ENCODE results near the gene ETV3. TPM values are rescaled to one million over a fixed set of nuclear protein-coding genes. Genes with fewer than 3 reads are reported as not detected.

Gene ETV3
- total and polyA plus RNA-seq, 3 experiments from 2014 or later, result 10.0 to 26.4 (median 24.8) TPM

DNA sequence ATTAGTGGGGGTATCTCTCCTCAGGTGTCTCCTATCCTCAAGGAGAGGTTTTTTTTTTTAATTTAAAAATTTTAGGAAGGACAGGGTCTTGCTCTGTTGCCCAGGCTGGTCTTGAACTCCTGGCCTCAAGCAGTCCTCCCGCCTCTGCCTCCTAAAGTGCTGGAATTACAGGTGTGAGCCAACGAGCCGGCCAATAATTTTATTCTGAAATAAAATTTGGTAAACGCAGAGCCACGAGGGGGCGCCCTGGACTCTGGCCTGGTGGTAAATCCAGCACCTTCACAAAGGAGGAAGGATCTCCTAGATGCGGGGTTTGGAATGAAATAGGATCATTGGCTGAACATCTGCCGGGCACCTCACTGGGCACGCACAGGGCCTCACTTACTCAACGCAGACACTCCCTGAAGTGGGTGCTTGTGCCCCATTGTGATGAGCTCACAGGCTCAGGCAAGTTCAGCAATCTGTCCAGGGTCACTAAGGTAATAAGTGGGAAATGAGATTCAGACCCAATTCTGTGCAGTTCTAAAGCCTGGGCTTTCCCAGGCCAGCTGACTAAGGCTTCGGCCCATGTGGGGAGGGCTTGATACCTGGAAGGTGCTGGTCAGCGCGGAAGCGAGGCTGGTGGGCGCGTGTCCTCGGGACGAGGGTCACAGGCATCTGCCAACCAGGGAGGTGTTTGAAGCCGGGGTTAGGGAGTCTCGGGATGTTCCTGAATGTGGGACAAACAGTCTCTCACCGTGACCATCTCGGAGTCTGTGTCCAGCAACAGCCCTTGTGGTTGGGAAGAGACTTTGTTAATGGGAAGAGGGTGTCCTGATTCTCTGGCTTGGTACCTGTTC is 32.7 kb upstream of the ETV3 start:
- POLR2A ChIA-PET, result no interaction called here

DNA sequence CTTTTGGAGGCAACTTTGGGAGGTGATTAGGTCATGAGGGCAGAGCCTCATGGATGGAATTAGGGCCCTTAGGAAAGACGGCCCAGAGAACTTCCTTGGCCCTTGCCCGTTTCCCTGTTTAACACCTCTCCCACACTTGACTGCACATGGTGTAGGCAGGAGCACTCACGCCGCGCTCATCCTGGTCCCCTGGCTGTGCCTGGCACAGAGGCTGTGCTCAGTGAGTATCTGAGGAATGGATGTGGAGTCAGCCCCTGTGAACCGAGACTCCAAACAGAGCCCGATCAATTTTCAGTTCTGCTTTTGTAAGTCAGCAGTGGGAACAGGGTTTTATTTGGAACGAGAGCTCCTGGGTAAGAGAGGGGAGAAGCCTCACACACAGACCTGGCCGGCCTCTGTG is 29.8 kb upstream of the ETV3 start:
- Histone ChIP-seq H3K4me1 (ENCODE audit: insufficient read depth, low read length) (no peaks in the 10 kb centered on the region), H3K4me3 (ENCODE audit: low read length) (no peak overlapping the region), H3K27ac (ENCODE audit: low read depth, low read length) (no peak overlapping the region), H3K27me3 (ENCODE audit: insufficient read depth, low read length, poor library complexity, severe bottlenecking) (peaks cover 8% of the 10 kb centered on the region), H3K36me3 (ENCODE audit: insufficient read depth, low read length) (no peaks in the 10 kb centered on the region), H3K9me3 (ENCODE audit: low read length) (no peaks in the 10 kb centered on the region)
- no peak for DNase-seq
- Mint-ChIP-seq H3K9me3 (no peaks in the 10 kb centered on the region), H3K4me3 (no peak overlapping the region), H3K27ac (peak overlapping the region in 1 of 8 donors; percentile 65), H3K27me3 (peaks cover 14 to 23% of the 10 kb centered on the region in 2 donors), H3K4me1 (peaks cover 3 to 5% (median 4%) of the 10 kb centered on the region in 3 donors), H3K36me3 (no peaks in the 10 kb centered on the region)
- POLR2A ChIA-PET, result no interaction called here
- CTCF ChIA-PET, result no interaction called here

More for the DNA sequence above, 32.7 kb upstream of the ETV3 start:
- CTCF ChIA-PET, result interaction anchor here (1.2 kb wide), 1 partner anchor 8 kb away, joined by 3 read pairs; no protein-coding TSS in a partner anchor
- no peaks in the 10 kb centered on the region for H3K9me3 ChIP-seq (ENCODE audit: low read length)
- H3K36me3 ChIP-seq (ENCODE audit: insufficient read depth, low read length), result no peaks in the 10 kb centered on the region
- Mint-ChIP-seq H3K4me1 (no peaks in the 10 kb centered on the region), H3K9me3 (no peaks in the 10 kb centered on the region), H3K27ac (peak overlapping the region in 1 of 8 donors; percentile 26), H3K36me3 (no peaks in the 10 kb centered on the region), H3K27me3 (peaks cover 13 to 20% of the 10 kb centered on the region in 2 donors), H3K4me3 (no peak overlapping the region)
- no peak overlapping the region for H3K4me3 ChIP-seq (ENCODE audit: low read length)
- no peaks in the 10 kb centered on the region for H3K27me3 ChIP-seq (ENCODE audit: insufficient read depth, low read length, poor library complexity, severe bottlenecking)
- no peak overlapping the region for H3K27ac ChIP-seq (ENCODE audit: low read depth, low read length)
- DNase-seq, result peak in 3 of 5 donors; percentile 10 to 17 (median 12)
- H3K4me1 ChIP-seq (ENCODE audit: insufficient read depth, low read length), result no peaks in the 10 kb centered on the region

GRCh38 chr1:157167437-157167836 is 29.2 kb upstream of the ETV3 start:
- CTCF ChIA-PET, result no interaction called here
- H3K36me3 ChIP-seq (ENCODE audit: insufficient read depth, low read length), result no peaks in the 10 kb centered on the region
- H3K27ac Mint-ChIP-seq, result no peak overlapping the region
- no peak for DNase-seq
- no peak overlapping the region for H3K4me3 Mint-ChIP-seq
- H3K9me3 Mint-ChIP-seq, result no peaks in the 10 kb centered on the region
- H3K27me3 ChIP-seq (ENCODE audit: insufficient read depth, low read length, poor library complexity, severe bottlenecking), result peaks cover 8% of the 10 kb centered on the region
- no peaks in the 10 kb centered on the region for H3K36me3 Mint-ChIP-seq
- no peaks in the 10 kb centered on the region for H3K4me1 ChIP-seq (ENCODE audit: insufficient read depth, low read length)
- no peaks in the 10 kb centered on the region for H3K9me3 ChIP-seq (ENCODE audit: low read length)
- no peak overlapping the region for H3K4me3 ChIP-seq (ENCODE audit: low read length)
- peaks cover 14 to 23% of the 10 kb centered on the region in 2 donors for H3K27me3 Mint-ChIP-seq
- POLR2A ChIA-PET, result no interaction called here
- H3K27ac ChIP-seq (ENCODE audit: low read depth, low read length), result no peak overlapping the region
- peaks cover 3 to 5% (median 4%) of the 10 kb centered on the region in 3 donors for H3K4me1 Mint-ChIP-seq

GRCh38 chr1:157166590-157166989 is 28.4 kb upstream of the ETV3 start:
- Histone ChIP-seq H3K4me1 (ENCODE audit: insufficient read depth, low read length) (no peaks in the 10 kb centered on the region), H3K27ac (ENCODE audit: low read depth, low read length) (no peak overlapping the region), H3K4me3 (ENCODE audit: low read length) (no peak overlapping the region), H3K27me3 (ENCODE audit: insufficient read depth, low read length, poor library complexity, severe bottlenecking) (peaks cover 8% of the 10 kb centered on the region), H3K9me3 (ENCODE audit: low read length) (no peaks in the 10 kb centered on the region), H3K36me3 (ENCODE audit: insufficient read depth, low read length) (no peaks in the 10 kb centered on the region)
- no peak overlapping the region for H3K27ac Mint-ChIP-seq
- no peak for DNase-seq
- H3K4me3 Mint-ChIP-seq, result no peak overlapping the region
- peaks cover 13 to 21% of the 10 kb centered on the region in 2 donors for H3K27me3 Mint-ChIP-seq
- no peaks in the 10 kb centered on the region for H3K9me3 Mint-ChIP-seq
- no peaks in the 10 kb centered on the region for H3K36me3 Mint-ChIP-seq
- H3K4me1 Mint-ChIP-seq, result peaks cover 3 to 5% (median 4%) of the 10 kb centered on the region in 3 donors
- CTCF ChIA-PET, result no interaction called here
- POLR2A ChIA-PET, result no interaction called here

- no peaks in the 10 kb centered on the region for H3K9me3 Mint-ChIP-seq
- peaks cover 3 to 5% (median 4%) of the 10 kb centered on the region in 3 donors for H3K4me1 Mint-ChIP-seq
- Histone ChIP-seq H3K36me3 (ENCODE audit: insufficient read depth, low read length) (no peaks in the 10 kb centered on the region), H3K27me3 (ENCODE audit: insufficient read depth, low read length, poor library complexity, severe bottlenecking) (peaks cover 8% of the 10 kb centered on the region), H3K9me3 (ENCODE audit: low read length) (no peaks in the 10 kb centered on the region), H3K27ac (ENCODE audit: low read depth, low read length) (no peak overlapping the region), H3K4me3 (ENCODE audit: low read length) (no peak overlapping the region), H3K4me1 (ENCODE audit: insufficient read depth, low read length) (no peaks in the 10 kb centered on the region)
- ChIA-PET POLR2A (no interaction called here), CTCF (interaction anchor here (1.5 to 2.0 kb wide), 2 partner anchors 8 to 73 kb away, joined by 3 to 7 read pairs; no protein-coding TSS in a partner anchor)
- peaks cover 7 to 23% of the 10 kb centered on the region in 2 donors for H3K27me3 Mint-ChIP-seq
- peak; percentile 45 to 72 (median 55) for DNase-seq
- H3K27ac Mint-ChIP-seq, result peak overlapping the region in 1 of 8 donors; percentile 82
- H3K36me3 Mint-ChIP-seq, result no peaks in the 10 kb centered on the region
- H3K4me3 Mint-ChIP-seq, result peak overlapping the region in 2 of 7 donors; percentile 29 to 49
Measured at GRCh38 chr1:157163273-157164127, 25.3 kb upstream of the ETV3 start.

- Histone ChIP-seq H3K27me3 (ENCODE audit: insufficient read depth, low read length, poor library complexity, severe bottlenecking) (peaks cover 8% of the 10 kb centered on the region), H3K4me1 (ENCODE audit: insufficient read depth, low read length) (no peaks in the 10 kb centered on the region), H3K4me3 (ENCODE audit: low read length) (no peak overlapping the region), H3K27ac (ENCODE audit: low read depth, low read length) (no peak overlapping the region), H3K36me3 (ENCODE audit: insufficient read depth, low read length) (no peaks in the 10 kb centered on the region), H3K9me3 (ENCODE audit: low read length) (no peaks in the 10 kb centered on the region)
- H3K27me3 Mint-ChIP-seq, result peaks cover 7 to 28% of the 10 kb centered on the region in 2 donors
- H3K4me3 Mint-ChIP-seq, result no peak overlapping the region
- peaks cover 3 to 5% (median 4%) of the 10 kb centered on the region in 3 donors for H3K4me1 Mint-ChIP-seq
- no peak for DNase-seq
- ChIA-PET POLR2A (no interaction called here), CTCF (interaction anchor here (1.1 to 2.0 kb wide), 3 partner anchors 9 to 78 kb away, joined by 3 to 7 read pairs (median 4); no protein-coding TSS in a partner anchor)
- H3K9me3 Mint-ChIP-seq, result no peaks in the 10 kb centered on the region
- no peak overlapping the region for H3K27ac Mint-ChIP-seq
- H3K36me3 Mint-ChIP-seq, result no peaks in the 10 kb centered on the region
Measured at GRCh38 chr1:157162345-157162744, 24.1 kb upstream of the ETV3 start.

DNA sequence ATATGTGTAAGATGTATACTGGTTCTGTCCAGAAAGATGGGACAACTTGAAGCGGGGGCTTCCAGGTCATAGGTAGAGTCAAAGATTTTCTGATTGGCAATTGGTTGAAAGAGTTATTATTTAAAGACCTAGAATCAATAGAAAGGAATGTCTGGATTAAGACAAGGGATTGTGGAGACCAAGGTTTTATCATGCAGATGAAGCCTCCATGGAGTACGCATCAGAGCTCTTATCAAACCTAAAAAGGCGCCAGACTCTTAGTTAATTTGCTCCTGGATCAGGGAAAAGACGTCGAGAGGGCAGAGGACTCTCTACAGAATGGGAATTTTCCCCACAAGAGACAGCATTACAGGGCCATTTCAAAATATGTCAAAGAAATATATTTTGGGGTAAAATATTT is 23.7 kb upstream of the ETV3 start:
- Histone ChIP-seq H3K4me3 (ENCODE audit: low read length) (no peak overlapping the region), H3K9me3 (ENCODE audit: low read length) (no peaks in the 10 kb centered on the region), H3K4me1 (ENCODE audit: insufficient read depth, low read length) (no peaks in the 10 kb centered on the region), H3K27me3 (ENCODE audit: insufficient read depth, low read length, poor library complexity, severe bottlenecking) (peaks cover 8% of the 10 kb centered on the region), H3K27ac (ENCODE audit: low read depth, low read length) (no peak overlapping the region), H3K36me3 (ENCODE audit: insufficient read depth, low read length) (no peaks in the 10 kb centered on the region)
- ChIA-PET POLR2A (no interaction called here), CTCF (interaction anchor here (1.1 to 2.0 kb wide), 2 partner anchors 72 to 77 kb away, joined by 4 to 7 read pairs; no protein-coding TSS in a partner anchor)
- Mint-ChIP-seq H3K36me3 (no peaks in the 10 kb centered on the region), H3K27me3 (peaks cover 11 to 29% of the 10 kb centered on the region in 2 donors), H3K4me3 (no peak overlapping the region), H3K9me3 (no peaks in the 10 kb centered on the region), H3K4me1 (peaks cover 3 to 5% (median 4%) of the 10 kb centered on the region in 3 donors), H3K27ac (no peak overlapping the region)
- DNase-seq, result no peak
